Stimulated activated naive CD8-positive, alpha-beta T cell treated with anti-CD3 and anti-CD28 coated beads, Interleukin-15, Interleukin-2, amounts not matched to agents 100 ng/mL and 50 ng/mL, for 24 hours (primary cell): ENCODE results near the gene OR2V2.
A peak's percentile ranks its signal among the peaks of the same experiment; 100 is the strongest.

ENCODE experiments used
- H3K27ac Mint-ChIP-seq: one replicate; pipeline ENCODE4 v1.8.0; 2021; ENCODE audit warnings: mild to moderate bottlenecking, mixed read lengths
- H3K27me3 Mint-ChIP-seq: one replicate; pipeline ENCODE4 v1.8.0; 2021; ENCODE audit warnings: mixed read lengths
- H3K36me3 Mint-ChIP-seq: one replicate; pipeline ENCODE4 v1.8.0; 2021; ENCODE audit warnings: low read depth, mixed read lengths
- H3K4me1 Mint-ChIP-seq: one replicate; pipeline ENCODE4 v1.8.0; 2021; ENCODE audit warnings: low read depth, mixed read lengths
- H3K4me3 Mint-ChIP-seq: one replicate; pipeline ENCODE4 v1.8.0; 2021; ENCODE audit warnings: mild to moderate bottlenecking, mixed read lengths
- H3K9me3 Mint-ChIP-seq: one replicate; pipeline ENCODE4 v1.8.0; 2021; ENCODE audit warnings: mixed read lengths

The OR2V2 gene

GRCh38 chr5:181182651-181183050, 35.3 kb downstream of the OR2V2 start:
- Mint-ChIP-seq H3K27ac (no peak overlapping the region), H3K27me3 (peaks cover 6% of the 10 kb centered on the region), H3K9me3 (no peaks in the 10 kb centered on the region), H3K36me3 (peaks cover 3% of the 10 kb centered on the region), H3K4me1 (peaks cover 47% of the 10 kb centered on the region), H3K4me3 (peak overlapping the region; percentile 74)

- H3K36me3 Mint-ChIP-seq, result peaks cover 15% of the 10 kb centered on the region
- H3K4me3 Mint-ChIP-seq, result peak overlapping the region; percentile 90
- peaks cover 65% of the 10 kb centered on the region for H3K4me1 Mint-ChIP-seq
These were observed 37.4 kb downstream of the OR2V2 start for GRCh38 chr5:181184845-181185216.

GRCh38 chr5:181185560-181185959, 38.2 kb downstream of the OR2V2 start:
- peaks cover 14% of the 10 kb centered on the region for H3K27me3 Mint-ChIP-seq
- peaks cover 70% of the 10 kb centered on the region for H3K4me1 Mint-ChIP-seq
- peak overlapping the region; percentile 26 for H3K4me3 Mint-ChIP-seq
- peaks cover 15% of the 10 kb centered on the region for H3K36me3 Mint-ChIP-seq
- H3K27ac Mint-ChIP-seq, result no peak overlapping the region
- no peaks in the 10 kb centered on the region for H3K9me3 Mint-ChIP-seq

More at GRCh38 chr5:181184845-181185216, 37.4 kb downstream of the OR2V2 start:
- H3K27ac Mint-ChIP-seq, result peak overlapping the region; percentile 96
- peaks cover 14% of the 10 kb centered on the region for H3K27me3 Mint-ChIP-seq
- no peaks in the 10 kb centered on the region for H3K9me3 Mint-ChIP-seq

GRCh38 chr5:181186022-181186421, 38.6 kb downstream of the OR2V2 start:
- Mint-ChIP-seq H3K4me3 (peak overlapping the region; percentile 26), H3K36me3 (peaks cover 15% of the 10 kb centered on the region), H3K27me3 (peaks cover 14% of the 10 kb centered on the region), H3K4me1 (peaks cover 70% of the 10 kb centered on the region), H3K27ac (no peak overlapping the region), H3K9me3 (no peaks in the 10 kb centered on the region)

GRCh38 chr5:181186986-181187499, 39.7 kb downstream of the OR2V2 start:
- Mint-ChIP-seq H3K36me3 (peaks cover 15% of the 10 kb centered on the region), H3K4me1 (peaks cover 76% of the 10 kb centered on the region), H3K27ac (peak overlapping the region; percentile 99), H3K4me3 (peak overlapping the region; percentile 21), H3K27me3 (peaks cover 14% of the 10 kb centered on the region), H3K9me3 (no peaks in the 10 kb centered on the region)

GRCh38 chr5:181187500-181188213, 40.3 kb downstream of the OR2V2 start:
- peaks cover 12% of the 10 kb centered on the region for H3K27me3 Mint-ChIP-seq
- peak overlapping the region; percentile 95 for H3K4me3 Mint-ChIP-seq
- H3K36me3 Mint-ChIP-seq, result peaks cover 15% of the 10 kb centered on the region
- H3K27ac Mint-ChIP-seq, result peak overlapping the region; percentile 99
- H3K4me1 Mint-ChIP-seq, result peaks cover 77% of the 10 kb centered on the region
- no peaks in the 10 kb centered on the region for H3K9me3 Mint-ChIP-seq

GRCh38 chr5:181188700-181189362, 41.4 kb downstream of the OR2V2 start:
- Mint-ChIP-seq H3K4me1 (peaks cover 83% of the 10 kb centered on the region), H3K36me3 (peaks cover 15% of the 10 kb centered on the region), H3K9me3 (no peaks in the 10 kb centered on the region), H3K27me3 (peaks cover 12% of the 10 kb centered on the region), H3K27ac (peak overlapping the region; percentile 99), H3K4me3 (peak overlapping the region; percentile 95)

- Mint-ChIP-seq H3K27ac (peak overlapping the region; percentile 99), H3K36me3 (peaks cover 15% of the 10 kb centered on the region), H3K4me1 (peaks cover 77% of the 10 kb centered on the region), H3K9me3 (no peaks in the 10 kb centered on the region), H3K4me3 (peak overlapping the region; percentile 95), H3K27me3 (peaks cover 12% of the 10 kb centered on the region)
These were observed 42.1 kb downstream of the OR2V2 start for GRCh38 chr5:181189363-181189961.

- H3K9me3 Mint-ChIP-seq, result no peaks in the 10 kb centered on the region
- peaks cover 15% of the 10 kb centered on the region for H3K36me3 Mint-ChIP-seq
- H3K4me1 Mint-ChIP-seq, result peaks cover 71% of the 10 kb centered on the region
- peaks cover 12% of the 10 kb centered on the region for H3K27me3 Mint-ChIP-seq
- H3K4me3 Mint-ChIP-seq, result peak overlapping the region; percentile 95
- H3K27ac Mint-ChIP-seq, result peak overlapping the region; percentile 99
These were observed 42.8 kb downstream of the OR2V2 start for GRCh38 chr5:181189962-181190710.

- peak overlapping the region; percentile 95 for H3K4me3 Mint-ChIP-seq
- peaks cover 65% of the 10 kb centered on the region for H3K4me1 Mint-ChIP-seq
These were observed 43.5 kb downstream of the OR2V2 start for GRCh38 chr5:181190711-181191525.

GRCh38 chr5:181191526-181192336, 44.3 kb downstream of the OR2V2 start:
- peaks cover 12% of the 10 kb centered on the region for H3K27me3 Mint-ChIP-seq
- H3K9me3 Mint-ChIP-seq, result no peaks in the 10 kb centered on the region
- H3K27ac Mint-ChIP-seq, result peak overlapping the region; percentile 99
- H3K4me3 Mint-ChIP-seq, result peak overlapping the region; percentile 95
- peaks cover 15% of the 10 kb centered on the region for H3K36me3 Mint-ChIP-seq
- H3K4me1 Mint-ChIP-seq, result peaks cover 57% of the 10 kb centered on the region

More at GRCh38 chr5:181190711-181191525, 43.5 kb downstream of the OR2V2 start:
- H3K27me3 Mint-ChIP-seq, result peaks cover 12% of the 10 kb centered on the region
- no peaks in the 10 kb centered on the region for H3K9me3 Mint-ChIP-seq
- H3K27ac Mint-ChIP-seq, result peak overlapping the region; percentile 99
- H3K36me3 Mint-ChIP-seq, result peaks cover 15% of the 10 kb centered on the region

- Mint-ChIP-seq H3K27ac (peak overlapping the region; percentile 99), H3K36me3 (peaks cover 13% of the 10 kb centered on the region), H3K4me3 (peak overlapping the region; percentile 95), H3K9me3 (no peaks in the 10 kb centered on the region), H3K4me1 (peaks cover 52% of the 10 kb centered on the region), H3K27me3 (peaks cover 12% of the 10 kb centered on the region)
These were observed 45.1 kb downstream of the OR2V2 start for GRCh38 chr5:181192337-181193046.

- Mint-ChIP-seq H3K27ac (no peak overlapping the region), H3K9me3 (no peaks in the 10 kb centered on the region), H3K36me3 (peaks cover 4% of the 10 kb centered on the region), H3K27me3 (peaks cover 7% of the 10 kb centered on the region), H3K4me3 (no peak overlapping the region), H3K4me1 (peaks cover 40% of the 10 kb centered on the region)
These were observed 46.3 kb downstream of the OR2V2 start for GRCh38 chr5:181193656-181194055.
